Aorta (tissue), 5 donors: Measurements from ENCODE around the gene DNAJC17. TPM values are rescaled to one million over a fixed set of nuclear protein-coding genes. Genes with fewer than 3 reads are reported as not detected.

ENCODE experiments used
- ATAC-seq: fragments of 200-7000 bp; cut with Tn5 transposase; one replicate; pipeline ENCODE4 v1.9.1; 2022; ENCODE audit warnings: moderate library complexity; ENCODE audit not compliant: low FRiP score
- DNase-seq, 2 donors: peaks; one replicate each; pipeline ENCODE4 v3.0.0-alpha.2; 2020
- H3K27ac ChIP-seq, 2 donors: one replicate each; pipeline ENCODE4 v1.5.1; 2013; ENCODE audit warnings: low read length in 2 of 2, mild to moderate bottlenecking in 2 of 2, moderate library complexity in 2 of 2, control low read depth in 1 of 2, inconsistent platforms in 1 of 2, low read depth in 1 of 2
- H3K27me3 ChIP-seq, 2 donors: one replicate each; pipeline ENCODE4 v1.6.1; 2013; ENCODE audit warnings: control low read depth in 1 of 2, low read length in 1 of 2, mild to moderate bottlenecking in 1 of 2, moderate library complexity in 1 of 2; ENCODE audit not compliant: insufficient read depth in 2 of 2, control insufficient read depth in 1 of 2
- H3K36me3 ChIP-seq, 2 donors: one replicate each; pipeline ENCODE4 v1.6.1; 2013; ENCODE audit warnings: control low read depth in 1 of 2, low read length in 1 of 2, mild to moderate bottlenecking in 1 of 2; ENCODE audit not compliant: insufficient read depth in 2 of 2, control insufficient read depth in 1 of 2
- H3K4me1 ChIP-seq, 2 donors: one replicate each; pipeline ENCODE4 v1.6.1; 2013; ENCODE audit warnings: low read length in 2 of 2, control low read depth in 1 of 2, mild to moderate bottlenecking in 1 of 2, moderate library complexity in 1 of 2; ENCODE audit not compliant: insufficient read depth in 2 of 2, control insufficient read depth in 1 of 2
- H3K4me3 ChIP-seq, 2 donors: one replicate each; pipeline ENCODE4 v1.5.1; 2013; ENCODE audit warnings: low read length in 2 of 2, control low read depth in 1 of 2, mild to moderate bottlenecking in 1 of 2
- H3K9me3 ChIP-seq: one replicate; pipeline ENCODE4 v1.6.1; 2013; ENCODE audit warnings: mild to moderate bottlenecking, low read length; ENCODE audit not compliant: control insufficient read depth
- WGBS, 2 donors: extraction: QIAGEN DNeasy Blood & Tissue Kit; methylation state at CpG; one replicate each; pipeline ENCODE4 v1.1.7; 2013; 5-methylcytosine and 5-hydroxymethylcytosine counted together
- intact Hi-C, 2 donors: fragments of 100-400 bp; cut with DNase I; formaldehyde crosslinking; loops; one replicate each; pipeline versions ENCODE4 v1.14.2 to v1.15.0; 2022
- polyA plus RNA-seq, 2 donors: library from polyadenylated mRNA; stranded (reverse); fragments of 200-250 nt; gene quantifications; one replicate each; pipeline ENCODE4 v1.2.3, GENCODE V29; 2013
- total RNA-seq, 2 donors: library from RNA; stranded (reverse); fragmentation: NEBNext Ultra II Directional; extraction: Animal tissue kit (Norgen Biotek cat#: 25700); gene quantifications; one replicate each; pipeline ENCODE4 v1.2.1, GENCODE V29; 2021
- donor health status: healthy with polysubstance abuse.
- donor health status: Bipolar disorder and iron deficiency.
- donor health status: DM: no; HTN: no; CAD: no.
- donor health status: DM: no; HTN: no; CAD: no.
- donor health status: DM: yes; HTN: yes; CAD: no.

The DNAJC17 gene
- total and polyA plus RNA-seq, 4 donors: 20.5 to 75.9 (median 32.0) TPM

DNA sequence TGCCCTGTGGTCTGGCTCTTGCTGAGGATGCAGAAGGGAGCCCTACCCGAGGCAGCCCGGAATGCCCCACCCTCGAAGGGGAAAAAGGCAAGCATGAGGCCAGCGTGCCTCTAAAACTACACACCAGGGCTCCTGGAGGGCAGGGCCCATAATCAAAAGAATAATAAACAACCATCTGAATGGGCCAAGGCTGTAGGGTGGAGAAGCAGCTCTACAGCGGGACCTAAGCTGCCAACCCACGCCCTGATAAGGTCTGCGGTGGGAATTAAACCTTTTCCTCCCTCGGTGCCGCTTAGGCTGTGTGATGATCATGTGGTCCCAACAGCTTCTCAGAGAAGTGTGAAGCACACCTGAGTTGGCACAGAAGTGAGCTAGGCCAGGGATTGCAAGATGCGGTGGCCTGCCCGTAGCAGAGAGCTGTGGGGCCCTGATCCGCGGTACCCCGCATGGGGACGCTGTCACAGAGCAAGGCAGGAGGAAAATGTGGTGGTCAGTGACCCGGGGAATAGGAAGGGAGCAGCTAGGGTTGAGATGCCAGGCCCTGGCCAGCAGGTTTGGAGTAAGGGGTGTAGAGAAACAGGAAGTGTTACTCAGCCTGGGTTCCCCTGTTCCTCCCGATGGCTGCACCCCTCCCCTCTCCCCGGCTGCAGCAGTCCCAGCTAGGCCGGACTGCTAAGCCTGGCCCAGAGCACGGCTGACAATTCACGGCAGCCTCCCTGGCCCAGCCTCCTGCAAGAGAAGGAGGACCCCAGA is 38.6 kb downstream of the DNAJC17 start:
- Histone ChIP-seq H3K4me1 (no peaks in the 10 kb centered on the region), H3K27ac (no peak overlapping the region)

DNA sequence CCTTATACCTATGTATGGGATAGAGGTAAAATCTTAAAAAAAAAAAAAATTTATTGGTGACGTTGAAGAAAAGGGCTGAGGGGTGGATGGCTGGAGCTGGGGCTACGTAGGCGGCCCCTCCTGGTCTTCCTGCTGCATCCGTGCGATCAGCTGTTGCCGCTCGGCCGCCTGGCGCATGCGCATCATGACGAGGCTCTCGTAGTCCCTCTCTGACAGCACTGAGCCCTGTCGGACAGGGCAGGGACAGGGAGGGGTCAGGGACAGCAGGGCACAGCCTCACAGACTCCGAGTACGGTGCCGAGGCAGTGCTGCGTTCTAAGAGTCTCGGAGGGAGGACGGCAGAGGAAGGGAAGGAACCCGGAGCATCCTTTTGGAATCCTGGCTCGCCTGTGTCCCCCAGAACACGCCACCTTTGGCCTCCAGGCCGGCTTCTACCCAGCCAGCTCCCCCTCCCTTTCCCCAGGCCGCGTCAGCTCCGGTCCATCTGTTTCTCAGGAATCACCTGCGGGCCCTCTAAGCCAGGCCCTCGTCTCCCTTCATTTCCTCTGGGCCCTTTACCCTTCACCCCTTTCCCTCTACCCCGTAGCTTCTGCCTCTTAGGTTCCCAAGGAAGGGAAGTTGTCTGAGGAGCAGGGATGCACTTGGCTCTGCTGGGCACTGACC is 39.3 kb downstream of the DNAJC17 start:
- H3K27ac ChIP-seq: no peak overlapping the region
- intact Hi-C loops: loop anchor here (10.0 kb wide), 2 partner anchors 127 to 173 kb away; partner anchors contain the start of genes KNL1 (in 1 of the 2) and VPS18 (in 1 of the 2)
- no peak for DNase-seq
- H3K4me1 ChIP-seq: no peaks in the 10 kb centered on the region
- no peaks in the 10 kb centered on the region for H3K36me3 ChIP-seq
- WGBS, 2 donors: 90 to 93% methylated on average over 26 to 29 of the region's 29 CpGs
- no peak for ATAC-seq
- no peak overlapping the region for H3K4me3 ChIP-seq
- H3K27me3 ChIP-seq: no peaks in the 10 kb centered on the region
- no peaks in the 10 kb centered on the region for H3K9me3 ChIP-seq

More for the DNA sequence above, 38.6 kb downstream of the DNAJC17 start:
- H3K27me3 ChIP-seq: no peaks in the 10 kb centered on the region
- no peak overlapping the region for H3K4me3 ChIP-seq
- H3K9me3 ChIP-seq: no peaks in the 10 kb centered on the region
- intact Hi-C loops: loop anchor here (10.0 kb wide), 2 partner anchors 126 to 174 kb away; partner anchors contain the start of genes KNL1 (in 1 of the 2) and VPS18 (in 1 of the 2)
- DNase-seq (no peak), ATAC-seq (no peak)
- H3K36me3 ChIP-seq: no peaks in the 10 kb centered on the region
- 80 to 83% methylated on average over 20 to 21 of the region's 21 CpGs for WGBS, 2 donors

DNA sequence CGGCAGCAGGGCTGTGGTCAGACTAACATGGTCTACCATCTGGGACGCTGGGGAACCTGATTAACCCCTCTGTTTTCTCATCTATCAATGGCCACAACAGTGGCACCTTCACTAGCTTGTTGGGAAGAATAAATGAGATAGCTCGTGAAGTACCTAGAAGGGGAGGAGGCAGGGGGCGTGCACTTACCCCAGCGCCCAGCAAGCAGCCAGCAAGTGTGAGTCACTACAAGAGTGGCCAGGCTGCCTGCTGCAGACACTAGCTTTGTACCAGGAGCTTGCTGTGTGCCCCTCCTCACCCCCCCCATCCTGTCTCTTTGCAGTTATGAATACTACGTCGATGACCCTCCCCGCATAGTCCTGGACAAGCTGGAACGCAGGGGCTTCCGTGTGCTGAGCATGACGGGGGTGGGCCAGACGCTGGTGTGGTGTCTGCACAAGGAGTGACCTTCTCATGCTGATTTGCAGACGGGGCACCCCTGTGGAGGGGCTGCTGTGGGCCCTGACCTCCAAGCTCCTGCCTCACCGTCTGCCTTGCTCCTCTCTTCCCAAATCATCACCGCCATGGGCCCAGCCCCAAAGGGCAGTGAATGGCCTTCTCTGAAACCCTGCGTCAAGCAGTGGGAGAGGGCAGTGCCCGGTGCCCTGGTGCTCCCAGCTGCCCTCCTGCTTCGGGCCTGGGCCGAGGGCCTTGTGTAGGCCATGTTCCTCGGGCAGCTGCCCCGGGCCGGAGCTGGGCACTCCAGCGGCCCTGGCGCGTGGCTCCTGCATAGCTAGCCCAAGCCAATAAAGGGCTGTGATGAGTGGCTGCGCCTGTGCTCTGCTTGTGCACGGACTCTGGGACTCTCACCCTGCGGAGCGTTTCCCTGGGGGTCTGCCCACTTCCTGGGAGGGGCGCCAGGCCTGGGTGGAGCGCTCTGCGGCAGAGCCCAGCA is 40.1 kb downstream of the DNAJC17 start:
- H3K4me1 ChIP-seq: no peaks in the 10 kb centered on the region
- no peak overlapping the region for H3K4me3 ChIP-seq
- H3K9me3 ChIP-seq: no peaks in the 10 kb centered on the region
- no peak for DNase-seq
- H3K27me3 ChIP-seq: no peaks in the 10 kb centered on the region
- ATAC-seq: no peak
- no peak overlapping the region for H3K27ac ChIP-seq
- 86 to 88% methylated on average over 32 of the region's 32 CpGs for WGBS, 2 donors
- intact Hi-C loops: loop anchor here (10.0 kb wide), 2 partner anchors 128 to 172 kb away; partner anchors contain the start of genes KNL1 (in 1 of the 2) and VPS18 (in 1 of the 2)
- no peaks in the 10 kb centered on the region for H3K36me3 ChIP-seq

DNA sequence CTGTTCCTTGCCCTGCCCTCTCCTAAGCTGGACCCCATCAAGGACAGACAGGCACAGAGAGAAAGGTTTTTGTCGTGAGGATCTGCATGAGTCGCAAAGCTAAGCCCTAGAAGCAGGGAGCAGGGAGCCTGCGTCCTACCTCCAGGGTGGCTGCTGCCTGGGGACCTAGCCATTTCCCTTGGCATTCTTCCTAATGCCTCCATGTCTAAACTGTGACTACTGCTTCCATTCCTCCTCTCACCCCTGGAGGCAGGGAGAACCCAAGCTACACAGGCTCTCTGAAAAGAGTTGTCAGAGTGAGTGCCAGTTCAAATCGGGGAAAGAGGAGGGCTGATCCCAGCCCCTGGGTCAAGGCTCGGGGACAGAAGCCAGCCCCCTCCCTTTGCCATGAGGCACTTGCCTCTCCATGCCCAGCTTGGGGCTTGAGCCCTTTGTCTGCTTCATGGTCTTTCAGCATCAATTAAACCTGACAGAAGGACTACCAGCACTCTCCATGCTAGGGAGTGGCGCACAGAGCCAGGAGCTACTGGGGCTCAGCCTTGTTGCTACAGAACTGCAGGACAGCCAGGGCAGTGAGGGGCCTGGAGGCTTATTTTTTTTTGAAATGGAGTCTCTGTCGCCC is 41.0 kb downstream of the DNAJC17 start:
- peak overlapping the region in 1 of 2 donors; percentile 28 for H3K27ac ChIP-seq
- no peaks in the 10 kb centered on the region for H3K4me1 ChIP-seq
- H3K9me3 ChIP-seq: no peaks in the 10 kb centered on the region
- H3K4me3 ChIP-seq: no peak overlapping the region
- 42 to 46% methylated on average over 6 to 7 of the region's 7 CpGs for WGBS, 2 donors
- H3K27me3 ChIP-seq: no peaks in the 10 kb centered on the region
- no peaks in the 10 kb centered on the region for H3K36me3 ChIP-seq
- DNase-seq (no peak), ATAC-seq (no peak)
- intact Hi-C loops: loop anchor here (10.0 kb wide), 2 partner anchors 128 to 172 kb away; partner anchors contain the start of genes KNL1 (in 1 of the 2) and VPS18 (in 1 of the 2)

DNA sequence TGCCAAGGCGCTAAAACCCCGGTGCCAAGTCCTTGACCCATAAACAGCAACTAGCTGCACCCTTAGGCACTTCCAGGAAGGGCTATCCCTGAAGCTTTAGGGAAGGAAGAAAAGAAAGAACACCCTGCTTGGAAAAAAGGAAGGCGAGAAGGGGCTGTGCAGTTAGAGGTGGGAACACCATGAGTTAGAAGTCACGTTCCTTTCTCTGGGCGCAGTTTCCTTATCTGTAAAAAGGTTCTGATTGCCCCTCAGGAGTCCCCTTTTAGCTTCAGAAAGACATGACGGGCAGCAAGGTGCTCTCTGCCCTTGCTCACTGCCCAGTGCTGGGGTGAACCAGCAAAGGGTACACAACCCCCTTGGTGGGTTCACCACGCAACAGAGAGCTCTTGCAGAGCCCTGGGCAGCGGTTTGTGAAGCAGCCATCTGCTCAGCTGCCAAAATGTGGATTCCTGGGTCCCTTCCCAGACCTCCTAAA is 42.6 kb downstream of the DNAJC17 start:
- H3K27ac ChIP-seq: peak overlapping the region in 1 of 2 donors; percentile 74
- H3K9me3 ChIP-seq: no peaks in the 10 kb centered on the region
- H3K4me1 ChIP-seq: no peaks in the 10 kb centered on the region
- H3K4me3 ChIP-seq: peak overlapping the region; percentile 7 to 57
- ATAC-seq: peak; percentile 2
- no peaks in the 10 kb centered on the region for H3K36me3 ChIP-seq
- no peak for DNase-seq
- intact Hi-C loops: loop anchor here (5.0 to 10.0 kb wide), 3 partner anchors 43 to 170 kb away; partner anchors contain the start of genes DNAJC17 (in 2 of the 2), ZFYVE19 (in 2 of the 2), KNL1 (in 1 of the 2) and VPS18 (in 1 of the 2)
- 8 to 9% methylated on average over 8 of the region's 8 CpGs for WGBS, 2 donors
- no peaks in the 10 kb centered on the region for H3K27me3 ChIP-seq

DNA sequence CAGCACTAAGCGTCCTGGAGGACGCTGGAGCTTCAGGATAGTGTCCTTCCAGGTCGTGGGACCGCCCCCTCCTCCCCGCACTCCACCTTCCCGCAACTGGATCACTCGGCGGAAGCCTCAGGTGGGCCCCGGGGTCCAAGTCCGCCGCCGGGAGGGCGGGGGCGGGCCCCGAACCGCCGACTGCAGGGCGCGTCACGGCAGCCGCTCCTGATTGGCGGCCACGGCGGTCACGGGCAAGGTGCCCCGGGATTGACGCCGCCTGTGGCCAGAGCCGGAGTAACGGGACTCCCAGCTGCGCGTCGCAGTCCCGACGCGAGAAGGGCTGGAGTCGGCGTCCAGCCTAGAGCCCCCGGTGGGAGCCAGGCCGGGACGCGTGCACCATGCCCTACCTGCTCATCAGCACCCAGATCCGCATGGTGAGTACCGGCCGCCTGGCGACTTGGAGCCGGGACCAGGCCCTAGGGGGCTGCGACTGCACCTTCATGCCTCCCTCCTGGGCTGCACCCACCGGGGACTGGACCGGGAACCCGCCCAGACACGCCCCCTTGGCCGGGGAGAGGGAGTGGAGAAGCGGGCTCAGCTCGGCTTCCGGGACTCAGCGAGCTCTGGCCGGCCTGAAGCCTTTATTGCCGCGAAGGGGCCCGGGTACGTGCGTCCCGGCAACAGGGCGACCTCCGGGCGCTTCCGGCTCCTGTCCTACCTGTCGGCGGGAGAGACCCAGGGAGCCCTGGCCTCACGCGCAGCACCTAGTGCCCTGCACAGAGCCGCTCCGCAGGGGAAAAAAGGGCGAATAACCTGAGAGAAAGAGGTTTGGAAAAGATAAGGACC is 43.3 kb downstream of the DNAJC17 start, which contains the start of gene GCHFR:
Gene GCHFR (plus strand): TSS at position 268 of the 828 bp plus-strand sequence. CDS start 113 bp downstream, at position 381.
- Histone ChIP-seq H3K36me3 (no peaks in the 10 kb centered on the region), H3K9me3 (no peaks in the 10 kb centered on the region), H3K4me3 (peak within 1 kb of the TSS; percentile 7 to 57), H3K27ac (peak within 1 kb of the TSS in 1 of 2 donors; percentile 74), H3K4me1 (no peaks in the 10 kb centered on the region), H3K27me3 (no peaks in the 10 kb centered on the region)
- ATAC-seq (peak; percentile 85), DNase-seq (peak; percentile 87 to 93)
- 1% methylated on average over 74 to 75 of the region's 75 CpGs for WGBS, 2 donors
- intact Hi-C loops: loop anchor here (5.0 to 10.0 kb wide), 3 partner anchors 43 to 169 kb away; partner anchors contain the start of genes DNAJC17 (in 2 of the 2), ZFYVE19 (in 2 of the 2), KNL1 (in 1 of the 2) and VPS18 (in 1 of the 2)
